Fibroblast of villous mesenchyme (primary cell): ENCODE results near the gene WASF2. TPM values are rescaled to one million over a fixed set of nuclear protein-coding genes. Genes with fewer than 3 reads are reported as not detected.

Source experiments
- DNase-seq: peaks from one replicate; pipeline ENCODE4 v3.0.0-alpha.2; 2010; ENCODE audit warnings: low read depth
- H3K4me3 ChIP-seq: 2 replicates; pipeline ENCODE4 v1.5.1; 2011; ENCODE audit warnings: low read depth, mild to moderate bottlenecking, low read length
- total RNA-seq: library from RNA; depleted of rRNA; stranded (reverse); fragments of >200 nt; gene quantifications from 2 replicates; pipeline ENCODE4 v1.2.3, GENCODE V29; 2012
- TF ChIP-seq, protein P1 (sequence below): IDR thresholded peaks from 2 replicates; pipeline ENCODE4 v1.5.1; 2012; ENCODE audit warnings: low read depth, mild to moderate bottlenecking, low read length; ENCODE audit not compliant: insufficient read depth

The WASF2 gene
- total RNA-seq, 1 donor, result 16.0 TPM

DNA sequence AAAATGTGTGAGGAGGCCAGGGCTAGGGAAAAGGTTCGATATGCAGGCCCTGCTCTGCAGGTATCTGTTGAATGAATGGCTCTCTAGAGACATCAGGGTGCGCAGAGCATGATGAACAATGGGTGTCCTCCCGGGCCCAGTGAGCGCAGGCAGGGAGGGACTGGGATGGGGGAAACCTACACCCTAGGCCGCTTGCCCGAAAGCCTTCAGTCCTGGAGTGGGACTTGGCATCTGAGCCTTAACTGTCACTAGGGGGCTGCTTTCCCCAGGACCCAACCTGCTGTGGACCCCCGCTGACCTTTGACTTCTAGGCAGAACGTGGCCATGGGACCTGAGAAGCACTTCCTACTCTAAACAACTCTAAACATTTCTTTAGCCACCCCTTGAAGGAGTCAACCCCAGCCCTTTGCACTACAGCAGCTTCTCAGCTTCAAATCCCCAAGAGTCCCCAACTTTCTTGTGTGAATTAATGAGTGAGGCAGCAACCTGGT, 122.8 kb downstream of the WASF2 start:
- peak overlapping the region; percentile 83 for H3K4me3 ChIP-seq
- no peak for DNase-seq
- TF ChIP-seq, protein P1, sequence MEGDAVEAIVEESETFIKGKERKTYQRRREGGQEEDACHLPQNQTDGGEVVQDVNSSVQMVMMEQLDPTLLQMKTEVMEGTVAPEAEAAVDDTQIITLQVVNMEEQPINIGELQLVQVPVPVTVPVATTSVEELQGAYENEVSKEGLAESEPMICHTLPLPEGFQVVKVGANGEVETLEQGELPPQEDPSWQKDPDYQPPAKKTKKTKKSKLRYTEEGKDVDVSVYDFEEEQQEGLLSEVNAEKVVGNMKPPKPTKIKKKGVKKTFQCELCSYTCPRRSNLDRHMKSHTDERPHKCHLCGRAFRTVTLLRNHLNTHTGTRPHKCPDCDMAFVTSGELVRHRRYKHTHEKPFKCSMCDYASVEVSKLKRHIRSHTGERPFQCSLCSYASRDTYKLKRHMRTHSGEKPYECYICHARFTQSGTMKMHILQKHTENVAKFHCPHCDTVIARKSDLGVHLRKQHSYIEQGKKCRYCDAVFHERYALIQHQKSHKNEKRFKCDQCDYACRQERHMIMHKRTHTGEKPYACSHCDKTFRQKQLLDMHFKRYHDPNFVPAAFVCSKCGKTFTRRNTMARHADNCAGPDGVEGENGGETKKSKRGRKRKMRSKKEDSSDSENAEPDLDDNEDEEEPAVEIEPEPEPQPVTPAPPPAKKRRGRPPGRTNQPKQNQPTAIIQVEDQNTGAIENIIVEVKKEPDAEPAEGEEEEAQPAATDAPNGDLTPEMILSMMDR, result no peak

DNA sequence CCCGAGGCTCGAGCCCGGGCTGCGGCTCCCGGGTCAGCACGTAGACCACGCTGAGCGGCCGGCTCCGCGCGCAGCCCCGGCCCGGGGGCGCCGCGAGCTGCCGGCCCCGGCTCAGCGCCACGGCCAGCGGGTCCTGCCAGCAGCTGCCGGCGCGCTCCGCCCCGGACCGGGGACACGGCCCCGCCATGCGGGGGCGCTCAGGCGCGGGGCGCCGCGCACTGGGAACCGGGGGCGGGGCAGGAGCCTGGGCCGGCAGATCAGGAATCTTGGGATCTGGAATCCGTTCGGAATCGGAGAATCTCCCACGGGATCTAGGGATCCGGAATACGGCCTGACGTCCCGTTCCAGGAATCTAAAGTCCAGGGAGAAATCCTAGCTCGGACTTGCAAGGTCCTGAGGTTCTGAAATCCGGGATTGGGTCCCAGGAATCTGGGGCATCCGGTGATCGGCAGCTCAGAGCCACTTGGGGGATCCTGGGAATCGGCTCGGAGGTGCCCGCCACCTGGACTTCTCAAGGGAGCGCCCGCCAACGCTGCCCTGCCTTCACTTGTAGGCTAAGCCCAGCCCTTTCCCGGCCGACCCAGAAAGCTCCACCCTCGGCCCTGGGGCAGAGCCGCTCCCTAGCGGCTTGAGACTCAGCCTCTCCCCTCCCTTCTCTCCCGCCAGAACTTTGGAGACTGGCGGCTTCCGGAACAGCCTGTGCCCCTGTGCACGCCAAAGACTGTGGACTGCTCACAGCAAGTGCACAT, 123.4 kb downstream of the WASF2 start, which contains the start of gene MAP3K6:
MAP3K6 (minus strand) TSS at position 551 of the 749 bp plus-strand sequence; CDS start at position 187, 364 bp downstream.
- DNase-seq, result peak; percentile 76
- TF ChIP-seq, protein P1, result peak; percentile 29
- peak within 1 kb of the TSS; percentile 83 for H3K4me3 ChIP-seq

DNA sequence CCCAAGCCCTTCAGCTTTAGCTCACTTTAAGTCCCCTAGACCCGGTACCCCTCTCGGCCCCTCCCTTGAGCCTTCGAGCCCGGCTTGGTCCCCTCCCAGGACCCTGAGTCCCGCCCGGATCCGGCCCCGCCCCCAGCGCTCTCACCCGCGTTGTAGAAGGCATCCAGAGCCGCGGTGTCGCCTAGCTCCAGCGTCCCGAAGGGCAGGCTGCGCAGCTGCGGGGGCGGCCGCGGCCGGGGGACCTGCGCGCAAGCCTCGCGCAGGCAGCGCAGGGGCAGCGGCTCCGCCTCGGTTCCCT, 123.9 kb downstream of the WASF2 start:
- TF ChIP-seq, protein P1, result no peak
- H3K4me3 ChIP-seq, result peak overlapping the region; percentile 83
- DNase-seq, result peak; percentile 71

DNA sequence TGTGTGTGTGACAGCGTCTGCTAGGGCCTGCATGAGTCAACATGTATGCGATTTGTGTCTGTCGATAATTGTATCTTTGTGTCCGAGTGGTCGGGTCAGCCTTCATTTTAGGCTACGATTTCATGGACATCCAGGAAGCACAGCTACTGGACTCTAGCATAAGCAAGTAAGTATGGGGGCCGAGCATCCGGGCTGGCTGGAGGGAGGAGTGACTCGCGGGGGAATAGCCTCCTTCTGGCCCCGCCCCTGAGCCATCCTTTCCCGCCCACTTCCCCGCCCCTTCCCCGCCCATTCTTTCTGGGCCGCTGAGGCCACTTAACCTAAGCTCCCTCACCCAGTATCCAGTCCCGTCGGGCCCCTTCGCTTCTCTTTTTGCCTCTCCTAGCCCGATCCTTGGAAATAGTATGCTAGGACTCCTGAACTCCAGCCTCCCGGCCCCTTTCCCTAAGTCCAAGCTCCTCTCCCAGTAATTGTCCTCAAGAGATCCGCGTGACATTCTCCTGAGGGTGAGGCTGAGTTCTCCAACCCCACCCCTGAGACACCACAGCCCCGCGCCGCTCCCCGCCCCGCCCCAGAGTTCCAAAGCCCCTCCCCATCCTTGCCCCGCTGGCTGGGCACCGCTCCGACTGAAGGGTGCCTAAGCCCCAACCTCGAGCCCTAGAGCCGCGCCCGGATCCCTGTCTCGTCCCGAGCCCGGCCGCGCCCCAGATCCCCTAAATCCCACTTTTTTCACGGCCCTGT, 124.4 kb downstream of the WASF2 start:
- H3K4me3 ChIP-seq, result peak overlapping the region; percentile 83
- TF ChIP-seq, protein P1, result no peak

DNA sequence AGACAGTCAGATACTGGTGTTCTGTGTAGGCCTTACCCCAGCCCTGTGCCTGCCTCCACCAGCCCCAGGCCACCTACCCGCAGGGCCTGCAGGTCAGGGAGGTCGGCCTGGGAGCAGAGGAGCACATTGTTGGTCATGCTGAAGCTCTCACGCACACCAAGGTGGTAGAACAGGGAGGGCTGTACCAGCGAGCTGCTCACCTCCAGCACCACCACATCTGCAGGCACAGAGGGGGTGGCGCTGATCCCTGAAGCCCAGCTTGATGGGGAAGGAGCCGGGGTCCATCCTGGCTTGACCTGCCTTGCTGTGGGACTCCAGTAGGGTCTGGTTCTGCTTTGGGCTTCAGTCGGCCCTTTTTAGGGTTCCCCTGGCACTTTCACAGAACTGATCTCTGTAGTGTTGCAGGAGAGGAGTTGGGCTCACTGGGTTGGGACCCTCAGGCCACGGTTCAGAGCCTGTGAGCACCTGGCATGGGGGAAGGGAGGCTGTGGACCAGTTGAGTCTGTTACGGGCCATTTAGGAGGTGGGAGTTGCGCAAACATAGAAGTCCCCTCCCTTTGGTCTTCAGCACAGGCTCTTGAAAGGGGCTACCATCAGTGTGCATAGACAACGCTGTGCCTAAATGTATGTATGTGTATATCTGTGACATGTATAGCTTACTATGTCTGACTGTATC, 125.1 kb downstream of the WASF2 start:
- TF ChIP-seq, protein P1, result no peak
- no peak for DNase-seq
- peak overlapping the region; percentile 83 for H3K4me3 ChIP-seq

More for the DNA sequence above, 124.4 kb downstream of the WASF2 start:
- DNase-seq, result peak; percentile 91

DNA sequence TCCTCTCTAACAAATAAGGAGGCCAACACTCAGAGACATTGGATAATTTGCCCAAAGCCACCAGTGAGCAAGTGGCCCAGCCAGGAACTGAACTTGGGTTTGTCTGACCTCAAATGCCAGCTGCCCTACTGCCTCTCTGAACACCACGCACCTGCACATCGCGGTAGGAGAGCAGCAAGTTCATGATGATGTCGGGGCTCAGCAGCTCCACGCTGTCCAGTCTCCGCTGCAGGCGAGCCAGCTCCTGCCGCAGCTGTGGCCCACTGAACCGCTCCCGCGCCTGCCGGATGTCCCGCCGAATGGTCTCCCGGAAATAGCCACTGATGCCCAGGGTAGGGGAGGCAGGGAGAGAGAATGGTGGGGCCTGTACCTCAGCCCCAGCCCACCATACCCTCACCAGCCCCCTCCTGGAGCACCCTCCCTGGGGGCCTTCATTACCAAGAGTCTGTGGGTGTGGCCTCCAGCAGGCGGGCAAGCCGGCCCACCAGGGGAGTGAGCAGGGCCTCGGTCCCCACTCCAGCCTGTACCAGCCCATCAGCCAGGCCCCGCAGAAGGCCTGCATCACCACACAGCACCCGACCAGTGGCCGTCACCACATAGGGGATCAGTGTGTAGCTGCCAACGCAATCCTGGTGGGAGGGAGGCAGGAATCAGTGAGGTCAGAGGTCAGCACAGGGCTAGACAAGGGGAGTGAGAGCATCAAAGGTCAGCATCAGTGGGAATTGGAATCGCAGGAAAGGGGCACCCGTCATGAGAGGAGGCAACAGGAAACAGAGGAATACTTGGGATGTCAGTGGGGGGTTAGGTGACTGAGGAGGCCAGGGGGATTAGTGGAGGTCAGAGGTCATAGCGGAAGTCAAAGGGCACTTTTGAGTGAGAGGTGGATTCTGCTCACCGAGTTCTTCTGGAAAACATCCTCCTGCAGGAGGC, 125.9 kb downstream of the WASF2 start:
- TF ChIP-seq, protein P1, result no peak
- DNase-seq, result no peak
- H3K4me3 ChIP-seq, result no peak overlapping the region
